Thymus (tissue), 11 donors: ENCODE data around the gene PAPPA2. TPM values are rescaled to one million over a fixed set of nuclear protein-coding genes. Genes with fewer than 3 reads are reported as not detected.
"Not testable (repeated sequence)": the region's sequence is repeated elsewhere in the genome, so short reads cannot be mapped to it uniquely, and the experiment has no call there.

Experiments
- DNase-seq, 9 donors: peaks; one replicate each; pipeline ENCODE4 v3.0.0-alpha.2; 2013; ENCODE audit warnings: low spot score in 9 of 9, low read depth in 6 of 9, missing footprints in 1 of 9
- H3K27ac ChIP-seq, 2 donors: one replicate each; pipeline ENCODE4 v1.5.1; 2013; ENCODE audit warnings: control low read depth in 1 of 2, low read depth in 1 of 2, low read length in 1 of 2, mild to moderate bottlenecking in 1 of 2, moderate library complexity in 1 of 2
- H3K27me3 ChIP-seq, 2 donors: one replicate each; pipeline ENCODE4 v1.5.1; 2013; ENCODE audit warnings: low read length in 1 of 2; ENCODE audit not compliant: control insufficient read depth in 2 of 2, insufficient read depth in 1 of 2
- H3K36me3 ChIP-seq, 2 donors: one replicate each; pipeline ENCODE4 v1.5.1; 2013; ENCODE audit warnings: low read length in 1 of 2, mild to moderate bottlenecking in 1 of 2, moderate library complexity in 1 of 2; ENCODE audit not compliant: control insufficient read depth in 2 of 2, insufficient read depth in 2 of 2
- H3K4me1 ChIP-seq, 2 donors: one replicate each; pipeline ENCODE4 v1.5.1; 2013; ENCODE audit warnings: low read length in 2 of 2; ENCODE audit not compliant: control insufficient read depth in 2 of 2, insufficient read depth in 2 of 2
- H3K4me3 ChIP-seq, 2 donors: one replicate each; pipeline ENCODE4 v1.5.1; 2013; ENCODE audit warnings: low read length in 2 of 2, control low read depth in 1 of 2, mild to moderate bottlenecking in 1 of 2
- H3K9me3 ChIP-seq, 2 donors: one replicate each; pipeline ENCODE4 v1.5.1; 2013; ENCODE audit warnings: low read length in 1 of 2, mild to moderate bottlenecking in 1 of 2; ENCODE audit not compliant: control insufficient read depth in 2 of 2, insufficient read depth in 1 of 2
- WGBS: extraction: QIAGEN DNeasy Blood & Tissue Kit; methylation state at CpG from one replicate; pipeline ENCODE4 v1.1.7; 2013; 5-methylcytosine and 5-hydroxymethylcytosine counted together
- polyA plus RNA-seq: library from polyadenylated mRNA; stranded (reverse); fragments of 200-250 nt; gene quantifications from one replicate; pipeline ENCODE4 v1.2.3, GENCODE V29; 2013
- total RNA-seq: library from RNA; stranded (reverse); fragments of 120-200 nt; gene quantifications from one replicate; pipeline ENCODE4 v1.2.4, GENCODE V29; 2013
- donor health status: healthy.

The PAPPA2 gene
- total and polyA plus RNA-seq, 2 donors, result 0.02 to 0.28 TPM

DNA sequence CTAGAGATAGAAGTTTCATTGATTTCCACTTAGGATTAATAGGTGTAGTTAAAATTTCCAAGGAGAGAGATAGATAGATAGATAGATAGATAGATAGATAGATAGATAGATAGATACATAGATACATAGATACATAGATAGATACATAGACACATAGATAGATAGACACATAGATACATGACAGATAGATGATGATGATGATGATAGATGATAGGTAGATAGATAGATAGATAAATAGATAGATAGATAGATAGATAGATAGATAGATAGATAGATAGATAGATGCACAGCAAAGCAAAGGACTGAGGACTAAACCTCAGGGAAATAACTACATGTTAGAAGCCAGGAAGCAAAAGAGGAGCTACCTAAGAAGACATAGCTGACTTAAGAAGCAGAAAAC, 171.8 kb downstream of the PAPPA2 start:
- not testable (repeated sequence) for H3K27ac ChIP-seq, DNase-seq, H3K4me3 ChIP-seq, H3K9me3 ChIP-seq, H3K27me3 ChIP-seq, H3K36me3 ChIP-seq, H3K4me1 ChIP-seq

DNA sequence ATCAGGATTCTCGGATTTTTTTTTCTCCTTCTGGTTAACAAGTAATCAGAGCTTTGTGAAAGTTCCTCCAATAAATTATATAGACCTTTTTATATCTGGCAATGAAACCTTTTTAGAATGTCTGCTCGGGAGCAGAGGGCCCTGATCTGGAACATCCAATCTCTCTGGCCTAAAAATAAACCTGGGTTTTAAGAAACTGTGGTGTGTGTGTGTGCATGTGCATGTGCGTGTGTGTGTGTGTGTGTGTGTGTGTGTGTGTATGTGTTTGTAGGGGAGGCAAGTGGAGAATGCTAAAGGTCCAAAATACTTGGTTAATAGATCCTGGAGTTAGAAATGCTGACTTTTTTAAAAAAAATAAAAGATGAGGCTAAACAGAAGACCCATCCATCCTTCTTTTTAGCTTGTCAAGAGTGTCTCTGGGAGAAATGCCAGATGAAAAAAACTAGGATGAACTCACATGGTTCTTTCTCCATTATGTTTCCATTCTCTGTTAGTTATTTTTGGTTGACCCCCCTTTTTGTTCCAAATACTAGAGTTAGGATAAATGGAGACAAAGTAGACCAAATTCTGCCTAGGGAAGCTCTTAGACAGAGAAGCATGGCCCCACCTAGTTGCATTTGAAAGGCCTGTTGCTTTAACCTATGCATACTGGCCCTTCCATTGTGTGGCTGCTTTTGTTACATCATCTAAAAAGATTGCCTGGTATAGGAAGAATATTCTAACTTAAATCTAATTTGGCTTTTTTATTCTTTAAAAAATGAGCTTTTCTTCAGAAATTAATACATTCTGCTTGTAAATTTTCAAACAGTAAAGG, 175.9 kb downstream of the PAPPA2 start:
- H3K27me3 ChIP-seq, result no peaks in the 10 kb centered on the region
- H3K27ac ChIP-seq, result no peak overlapping the region
- no peak overlapping the region for H3K4me3 ChIP-seq
- no peaks in the 10 kb centered on the region for H3K4me1 ChIP-seq
- H3K9me3 ChIP-seq, result no peaks in the 10 kb centered on the region
- 87% methylated on average over 3 of the region's 3 CpGs for WGBS
- no peak for DNase-seq
- H3K36me3 ChIP-seq, result no peaks in the 10 kb centered on the region

DNA sequence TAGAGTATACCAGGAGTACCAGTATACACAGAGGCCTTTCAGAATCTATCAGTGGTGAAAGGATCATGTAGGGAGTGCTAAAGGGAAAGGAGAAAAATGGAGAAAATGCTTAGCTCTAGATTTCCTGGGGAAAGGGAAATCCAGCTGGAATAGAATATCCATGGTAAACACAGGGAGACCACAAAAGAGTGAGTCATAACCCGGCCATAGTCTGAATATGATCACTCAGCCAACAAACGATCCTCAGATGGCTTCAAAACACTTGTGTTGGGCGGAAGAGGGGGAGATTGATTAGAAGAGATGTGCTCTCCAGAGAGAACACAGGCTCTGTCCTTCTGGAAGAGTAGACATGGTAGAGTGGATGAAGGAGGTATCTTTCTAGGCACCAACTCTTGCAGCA, 180.6 kb downstream of the PAPPA2 start:
- no peak overlapping the region for H3K4me3 ChIP-seq
- WGBS, result 84% methylated on average over 3 of the region's 3 CpGs
- H3K27me3 ChIP-seq, result no peaks in the 10 kb centered on the region
- no peak overlapping the region for H3K27ac ChIP-seq
- no peaks in the 10 kb centered on the region for H3K36me3 ChIP-seq
- DNase-seq, result no peak
- no peaks in the 10 kb centered on the region for H3K9me3 ChIP-seq
- no peaks in the 10 kb centered on the region for H3K4me1 ChIP-seq

DNA sequence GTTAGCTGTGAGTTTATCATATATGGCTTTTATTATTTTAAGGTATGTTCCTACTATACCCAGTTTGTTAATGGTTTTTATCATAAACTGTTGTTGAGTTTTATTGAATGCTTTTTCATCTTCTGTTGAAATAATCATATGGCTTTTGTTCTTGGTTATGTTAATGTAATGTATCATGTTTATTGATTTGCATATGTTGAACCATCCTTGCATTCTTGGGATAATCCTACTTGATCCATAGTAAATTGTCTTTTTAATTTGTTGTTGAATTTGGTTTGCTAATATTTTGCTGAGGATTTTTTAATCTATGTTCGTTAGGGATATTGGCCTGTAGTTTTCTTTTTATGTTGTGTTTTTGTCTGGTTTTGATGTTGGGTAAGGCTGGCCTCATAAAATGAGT, 185.6 kb downstream of the PAPPA2 start:
- Histone ChIP-seq H3K36me3 (no peaks in the 10 kb centered on the region), H3K4me3 (no peak overlapping the region), H3K27me3 (no peaks in the 10 kb centered on the region), H3K9me3 (no peaks in the 10 kb centered on the region), H3K27ac (no peak overlapping the region), H3K4me1 (no peaks in the 10 kb centered on the region)
- 79% methylated on average over 1 of the region's 1 CpG for WGBS
- DNase-seq, result no peak

DNA sequence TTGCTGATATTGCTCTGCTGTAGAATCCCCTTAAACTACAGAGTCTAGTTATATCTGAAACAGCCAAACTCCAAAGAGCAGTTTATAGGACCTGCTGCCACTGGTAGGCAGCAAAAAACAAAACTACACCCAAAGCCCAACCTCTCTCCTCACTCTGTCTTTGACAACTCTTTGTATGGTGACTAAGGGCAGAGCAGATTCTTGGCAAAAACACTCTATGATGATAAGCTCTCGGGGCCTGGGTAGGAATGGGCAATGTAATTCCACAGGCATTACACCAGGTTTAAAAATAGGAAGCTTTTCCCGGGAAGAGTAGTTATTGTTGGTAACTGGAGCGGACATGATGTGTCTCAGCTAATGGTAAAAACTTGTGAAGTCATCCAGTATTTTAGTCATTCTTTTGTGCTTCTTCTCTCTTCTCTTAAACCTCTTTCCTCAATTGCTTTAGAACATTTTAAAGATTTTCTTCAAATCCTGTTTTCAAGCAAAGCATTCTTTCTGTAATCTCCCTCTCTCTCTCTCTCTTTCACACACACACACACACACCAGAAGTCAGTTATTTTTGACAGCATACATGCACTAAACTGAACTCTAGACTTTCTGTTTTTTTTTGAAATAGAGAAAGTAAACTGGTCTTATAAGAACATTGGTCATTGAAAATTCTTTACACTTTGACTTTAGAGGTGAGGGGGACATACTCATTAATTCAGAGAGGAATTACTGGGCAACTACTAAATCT, 193.5 kb downstream of the PAPPA2 start:
- Histone ChIP-seq H3K4me3 (no peak overlapping the region), H3K9me3 (no peaks in the 10 kb centered on the region), H3K27me3 (no peaks in the 10 kb centered on the region), H3K4me1 (no peaks in the 10 kb centered on the region), H3K36me3 (no peaks in the 10 kb centered on the region), H3K27ac (no peak overlapping the region)
- 90% methylated on average over 3 of the region's 3 CpGs for WGBS
- DNase-seq, result no peak

DNA sequence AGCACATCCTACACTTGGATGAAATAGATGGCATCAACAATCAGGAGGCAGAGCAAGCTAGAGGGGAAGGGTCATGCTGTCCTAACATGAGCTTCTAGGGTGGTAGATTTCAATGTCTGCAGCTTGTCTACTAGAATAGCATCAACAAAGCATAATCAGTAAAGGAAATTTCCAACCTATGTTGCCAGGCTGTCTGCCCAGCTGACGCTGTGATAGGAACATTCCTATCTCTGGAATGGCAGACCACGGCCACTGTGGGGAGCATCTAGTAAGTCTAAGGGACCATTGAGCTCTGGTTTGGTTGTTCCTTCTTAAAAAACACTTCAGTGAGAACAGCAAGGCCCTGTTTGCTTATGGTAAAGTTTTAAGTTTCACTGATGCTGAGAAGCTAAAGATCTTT, 206.8 kb downstream of the PAPPA2 start:
- no peak for DNase-seq

DNA sequence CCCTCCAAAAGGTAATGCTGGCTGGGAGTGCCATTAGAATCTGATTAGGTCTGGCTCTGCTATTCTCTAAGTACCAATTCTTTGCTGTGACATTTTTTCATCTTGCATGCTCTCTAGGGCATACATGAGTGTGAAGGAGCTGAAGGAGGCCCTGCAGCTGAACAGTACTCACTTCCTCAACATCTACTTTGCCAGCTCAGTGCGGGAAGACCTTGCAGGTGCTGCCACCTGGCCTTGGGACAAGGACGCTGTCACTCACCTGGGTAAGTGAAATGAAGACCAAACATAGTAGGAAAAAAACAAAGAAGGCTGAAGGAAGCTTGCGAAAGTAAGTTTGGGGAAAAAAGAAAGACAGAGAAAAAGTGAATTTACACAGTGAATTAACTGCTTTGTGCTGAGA, 207.9 kb downstream of the PAPPA2 start:
- Histone ChIP-seq H3K9me3 (no peaks in the 10 kb centered on the region), H3K27ac (no peak overlapping the region), H3K4me3 (no peak overlapping the region), H3K27me3 (no peaks in the 10 kb centered on the region), H3K4me1 (no peaks in the 10 kb centered on the region), H3K36me3 (no peaks in the 10 kb centered on the region)
- WGBS, result 83% methylated on average over 3 of the region's 3 CpGs
- DNase-seq, result no peak

More for the DNA sequence above, 206.8 kb downstream of the PAPPA2 start:
- no peaks in the 10 kb centered on the region for H3K36me3 ChIP-seq
- WGBS, result 86% methylated on average over 2 of the region's 2 CpGs
- no peaks in the 10 kb centered on the region for H3K27me3 ChIP-seq
- no peak overlapping the region for H3K4me3 ChIP-seq
- H3K9me3 ChIP-seq, result no peaks in the 10 kb centered on the region
- H3K4me1 ChIP-seq, result no peaks in the 10 kb centered on the region
- H3K27ac ChIP-seq, result no peak overlapping the region

DNA sequence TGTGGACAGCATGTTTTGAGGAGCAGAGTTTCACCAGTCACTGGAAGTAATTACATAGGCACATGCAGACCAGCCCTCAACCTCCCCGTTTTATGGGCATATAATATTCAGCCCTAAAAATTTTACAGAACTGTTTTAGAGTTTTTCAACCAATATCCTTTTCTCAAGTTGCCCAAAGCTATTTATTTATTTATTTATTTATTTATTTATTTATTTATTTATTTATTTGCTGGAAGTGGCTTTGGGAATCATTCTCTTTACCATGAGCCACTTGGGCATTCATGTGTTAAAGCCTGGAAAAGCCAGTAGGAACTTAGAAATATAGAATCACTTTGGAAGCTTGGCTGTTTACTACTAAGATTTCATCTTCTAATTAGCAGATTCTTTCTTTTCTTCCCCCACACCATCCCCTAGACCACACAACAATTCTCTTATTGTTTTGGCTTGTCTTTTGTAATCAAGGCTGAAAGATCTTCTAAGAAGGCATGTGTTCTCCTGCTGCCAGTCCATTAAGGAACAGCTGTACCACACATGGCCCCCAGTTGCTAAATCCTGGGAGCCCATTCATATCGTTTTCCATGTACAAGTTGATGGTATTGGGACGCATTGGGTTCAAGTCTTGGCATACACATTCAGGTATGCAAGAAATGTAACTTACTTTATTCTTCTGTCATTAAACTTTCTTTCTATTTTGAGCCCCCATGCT, 220.0 kb downstream of the PAPPA2 start:
- H3K27ac ChIP-seq, result no peak overlapping the region
- no peaks in the 10 kb centered on the region for H3K27me3 ChIP-seq
- H3K9me3 ChIP-seq, result no peaks in the 10 kb centered on the region
- H3K4me1 ChIP-seq, result no peaks in the 10 kb centered on the region
- DNase-seq, result no peak
- H3K4me3 ChIP-seq, result no peak overlapping the region
- H3K36me3 ChIP-seq, result no peaks in the 10 kb centered on the region
- 92% methylated on average over 3 of the region's 3 CpGs for WGBS
